ENCODE results near the gene EDEM2. TPM values are rescaled to one million over a fixed set of nuclear protein-coding genes. Genes with fewer than 3 reads are reported as not detected.
"Not testable (repeated sequence)": the region's sequence is repeated elsewhere in the genome, so short reads cannot be mapped to it uniquely, and the experiment has no call there.

The EDEM2 gene
- total RNA-seq, 1 donor = 32.2 TPM

DNA sequence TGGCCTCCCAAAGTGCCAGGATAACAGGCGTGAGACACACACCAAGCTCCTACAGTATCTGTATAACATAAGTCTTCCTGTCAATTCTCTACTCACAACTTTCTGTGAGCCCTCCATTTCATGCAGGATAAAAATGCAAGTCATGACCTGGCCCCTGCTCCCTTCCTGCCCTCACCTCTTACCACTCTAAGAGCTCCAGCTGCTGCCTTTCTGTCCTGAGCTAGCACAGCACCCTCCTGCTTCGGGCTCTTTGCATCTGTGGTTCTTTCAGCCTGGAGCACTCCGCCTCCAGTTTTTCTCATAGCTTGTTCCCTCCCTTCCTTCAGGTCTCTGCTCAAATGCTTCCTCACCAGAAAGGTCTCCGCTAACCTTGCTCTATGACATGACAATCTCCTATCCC is 30.9 kb downstream of the EDEM2 start:
- H3K27me3 ChIP-seq (ENCODE audit: insufficient read depth, low read length) = no peaks in the 10 kb centered on the region
- DNase-seq (ENCODE audit: insufficient read length, low spot score, missing footprints) = no peak
- TF ChIP-seq, protein P1, sequence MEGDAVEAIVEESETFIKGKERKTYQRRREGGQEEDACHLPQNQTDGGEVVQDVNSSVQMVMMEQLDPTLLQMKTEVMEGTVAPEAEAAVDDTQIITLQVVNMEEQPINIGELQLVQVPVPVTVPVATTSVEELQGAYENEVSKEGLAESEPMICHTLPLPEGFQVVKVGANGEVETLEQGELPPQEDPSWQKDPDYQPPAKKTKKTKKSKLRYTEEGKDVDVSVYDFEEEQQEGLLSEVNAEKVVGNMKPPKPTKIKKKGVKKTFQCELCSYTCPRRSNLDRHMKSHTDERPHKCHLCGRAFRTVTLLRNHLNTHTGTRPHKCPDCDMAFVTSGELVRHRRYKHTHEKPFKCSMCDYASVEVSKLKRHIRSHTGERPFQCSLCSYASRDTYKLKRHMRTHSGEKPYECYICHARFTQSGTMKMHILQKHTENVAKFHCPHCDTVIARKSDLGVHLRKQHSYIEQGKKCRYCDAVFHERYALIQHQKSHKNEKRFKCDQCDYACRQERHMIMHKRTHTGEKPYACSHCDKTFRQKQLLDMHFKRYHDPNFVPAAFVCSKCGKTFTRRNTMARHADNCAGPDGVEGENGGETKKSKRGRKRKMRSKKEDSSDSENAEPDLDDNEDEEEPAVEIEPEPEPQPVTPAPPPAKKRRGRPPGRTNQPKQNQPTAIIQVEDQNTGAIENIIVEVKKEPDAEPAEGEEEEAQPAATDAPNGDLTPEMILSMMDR (IDR thresholded peaks at IDR 0.05; ENCODE audit: extremely low read depth, low read depth, low read length) = no peak
- H3K4me2 ChIP-seq (ENCODE audit: insufficient read depth, low read length) = no peak overlapping the region
- peaks cover 30% of the 10 kb centered on the region for H3K36me3 ChIP-seq (ENCODE audit: insufficient read depth, low read length)
- no peak overlapping the region for H2AFZ ChIP-seq (ENCODE audit: low read length)
- no peaks in the 10 kb centered on the region for H4K20me1 ChIP-seq (ENCODE audit: insufficient read depth, low read length)
- H3K79me2 ChIP-seq (ENCODE audit: insufficient read depth, low read length) = no peaks in the 10 kb centered on the region
- H3K4me3 ChIP-seq (ENCODE audit: insufficient read depth, low read length) = no peak overlapping the region
- H3K9me3 ChIP-seq (ENCODE audit: low read depth, low read length) = no peaks in the 10 kb centered on the region
- H3K4me1 ChIP-seq (ENCODE audit: insufficient read depth, low read length) = peaks cover 33% of the 10 kb centered on the region
- H3K27ac ChIP-seq (ENCODE audit: low read depth, low read length) = peak overlapping the region; percentile 9

DNA sequence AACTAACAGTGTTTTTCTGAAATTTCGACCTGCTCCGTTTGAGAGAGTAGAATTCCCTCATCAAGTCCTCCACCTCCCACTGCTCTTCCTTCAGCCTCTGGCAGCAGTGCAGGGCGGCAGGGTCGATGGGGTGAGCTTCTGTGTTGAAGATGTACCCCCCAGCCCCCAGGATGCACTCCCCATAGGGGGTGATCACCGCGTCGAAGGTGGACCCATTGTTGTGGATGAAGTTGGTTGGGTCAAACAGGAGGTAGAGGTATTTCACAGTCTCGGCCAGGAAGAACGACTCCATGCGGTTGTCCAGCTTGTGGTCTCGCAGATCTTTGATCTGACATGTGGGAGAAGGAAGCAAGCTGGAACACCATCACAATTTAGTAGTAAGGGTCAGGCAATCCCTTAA is 31.5 kb downstream of the EDEM2 start:
- no peaks in the 10 kb centered on the region for H3K27me3 ChIP-seq (ENCODE audit: insufficient read depth, low read length)
- H3K36me3 ChIP-seq (ENCODE audit: insufficient read depth, low read length) = peaks cover 28% of the 10 kb centered on the region
- H2AFZ ChIP-seq (ENCODE audit: low read length) = no peak overlapping the region
- DNase-seq (ENCODE audit: insufficient read length, low spot score, missing footprints) = no peak
- peaks cover 37% of the 10 kb centered on the region for H3K4me1 ChIP-seq (ENCODE audit: insufficient read depth, low read length)
- no peaks in the 10 kb centered on the region for H3K9me3 ChIP-seq (ENCODE audit: low read depth, low read length)
- H3K27ac ChIP-seq (ENCODE audit: low read depth, low read length) = no peak overlapping the region
- H4K20me1 ChIP-seq (ENCODE audit: insufficient read depth, low read length) = no peaks in the 10 kb centered on the region
- H3K79me2 ChIP-seq (ENCODE audit: insufficient read depth, low read length) = no peaks in the 10 kb centered on the region
- H3K4me2 ChIP-seq (ENCODE audit: insufficient read depth, low read length) = no peak overlapping the region
- TF ChIP-seq, protein P1 (IDR thresholded peaks at IDR 0.05; ENCODE audit: extremely low read depth, low read depth, low read length) = no peak
- H3K4me3 ChIP-seq (ENCODE audit: insufficient read depth, low read length) = no peak overlapping the region

DNA sequence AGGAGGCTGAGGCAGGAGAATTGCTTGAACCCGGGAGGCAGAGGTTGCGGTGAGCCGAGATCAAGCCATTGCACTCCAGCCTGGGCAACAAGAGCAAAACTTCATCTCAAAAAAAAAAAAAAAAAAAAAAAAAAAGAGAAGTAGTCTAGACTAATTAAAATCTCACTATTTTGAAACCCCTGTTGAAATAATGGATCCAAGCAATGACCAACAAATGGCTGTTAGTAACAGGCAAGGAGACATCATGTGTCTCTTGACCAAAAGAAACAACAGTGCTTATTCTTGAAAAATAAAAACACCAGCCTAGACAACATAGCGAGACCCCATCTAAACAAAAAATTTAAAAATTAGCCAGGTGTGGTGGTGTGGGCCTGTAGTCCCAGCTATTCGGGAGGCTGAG is 34.9 kb downstream of the EDEM2 start:
- H3K27me3 ChIP-seq (ENCODE audit: insufficient read depth, low read length); H4K20me1 ChIP-seq (ENCODE audit: insufficient read depth, low read length); H2AFZ ChIP-seq (ENCODE audit: low read length); H3K79me2 ChIP-seq (ENCODE audit: insufficient read depth, low read length); DNase-seq (ENCODE audit: insufficient read length, low spot score, missing footprints); H3K4me3 ChIP-seq (ENCODE audit: insufficient read depth, low read length); H3K9me3 ChIP-seq (ENCODE audit: low read depth, low read length); H3K4me2 ChIP-seq (ENCODE audit: insufficient read depth, low read length); H3K27ac ChIP-seq (ENCODE audit: low read depth, low read length): not testable (repeated sequence)
- peaks cover 26% of the 10 kb centered on the region for H3K4me1 ChIP-seq (ENCODE audit: insufficient read depth, low read length)
- H3K36me3 ChIP-seq (ENCODE audit: insufficient read depth, low read length) = peaks cover 12% of the 10 kb centered on the region

DNA sequence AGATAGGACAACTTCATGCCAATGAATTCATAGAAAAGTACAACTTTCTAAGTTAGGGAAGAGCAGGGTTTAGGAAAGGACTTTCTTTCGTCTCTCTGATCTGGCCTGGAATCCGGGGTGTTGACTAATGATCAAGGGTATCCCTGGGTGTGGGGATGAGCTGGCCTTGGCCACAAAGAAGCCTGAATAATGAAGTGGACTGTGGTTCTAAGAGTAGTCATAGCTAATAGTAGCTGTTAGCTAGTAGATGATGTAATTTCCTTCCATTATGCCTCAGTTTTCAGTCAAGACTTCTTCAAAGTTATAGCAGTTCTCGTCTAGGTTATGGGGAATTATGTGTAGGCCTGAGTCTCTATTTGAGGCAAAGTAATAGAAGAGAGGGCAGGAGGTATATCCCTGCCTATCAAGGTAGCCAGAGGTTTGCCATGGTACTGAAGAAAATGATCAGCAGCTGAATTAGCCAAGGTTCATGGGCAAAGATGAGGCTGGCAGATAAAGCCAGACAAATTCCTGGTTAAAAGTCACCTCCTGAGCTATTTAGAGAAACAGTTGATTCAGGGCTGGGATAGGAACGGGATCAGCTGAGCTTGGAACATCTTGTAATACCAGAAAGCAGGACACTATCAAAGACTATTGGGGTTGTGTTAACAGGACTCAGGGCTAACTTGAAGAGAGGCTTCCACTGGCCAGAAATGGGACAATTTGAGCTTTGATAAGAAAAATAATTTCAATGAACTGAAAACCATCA is 35.8 kb downstream of the EDEM2 start:
- Histone ChIP-seq H4K20me1 (ENCODE audit: insufficient read depth, low read length) (no peaks in the 10 kb centered on the region), H3K27ac (ENCODE audit: low read depth, low read length) (peak overlapping the region; percentile 90), H3K4me3 (ENCODE audit: insufficient read depth, low read length) (no peak overlapping the region), H3K79me2 (ENCODE audit: insufficient read depth, low read length) (no peaks in the 10 kb centered on the region), H3K36me3 (ENCODE audit: insufficient read depth, low read length) (peaks cover 12% of the 10 kb centered on the region), H3K27me3 (ENCODE audit: insufficient read depth, low read length) (no peaks in the 10 kb centered on the region), H2AFZ (ENCODE audit: low read length) (peak overlapping the region; percentile 75), H3K4me1 (ENCODE audit: insufficient read depth, low read length) (peaks cover 28% of the 10 kb centered on the region), H3K4me2 (ENCODE audit: insufficient read depth, low read length) (peak overlapping the region; percentile 25), H3K9me3 (ENCODE audit: low read depth, low read length) (no peaks in the 10 kb centered on the region)
- peak; percentile 90 for DNase-seq (ENCODE audit: insufficient read length, low spot score, missing footprints)
- TF ChIP-seq, protein P1 (IDR thresholded peaks at IDR 0.05; ENCODE audit: extremely low read depth, low read depth, low read length) = no peak
